Endothelial cell of umbilical vein (primary cell): Measurements from ENCODE around the gene KRT1. TPM values are rescaled to one million over a fixed set of nuclear protein-coding genes. Genes with fewer than 3 reads are reported as not detected.

ENCODE experiments used
- BruUV-seq: library from RNA; stranded (reverse); fragments of 400-500 nt; replicated peaks from 2 replicates; lab custom pipeline; 2021; lab: Mats Ljungman, UMichigan
- CTCF ChIA-PET: fragments of 300-600, 350-600 bp; sonication (Branson Sonifier 250); formaldehyde crosslinking; loops from one replicate; lab custom pipeline; 2021; ENCODE audit warnings: antibody characterized with exemption, inconsistent platforms; lab: Charles Lee
- POLR2A ChIA-PET: fragments of 300-600, 350-600 bp; sonication (Branson Sonifier 250); formaldehyde crosslinking; loops from one replicate; lab custom pipeline; 2021; ENCODE audit warnings: antibody characterized with exemption, inconsistent platforms; lab: Charles Lee
- DNase-seq: peaks from one replicate; pipeline ENCODE4 v3.0.0-alpha.2; 2011; ENCODE audit warnings: low read depth, low spot score
- FAIRE-seq: peaks from 2 replicates; lab custom pipeline; 2011; peaks lifted over from hg19 to GRCh38; lab: Jason Lieb, UNC
- H2AFZ ChIP-seq: 2 replicates; pipeline ENCODE4 v1.6.0; 2012; ENCODE audit warnings: low read depth, low read length, control low read depth, inconsistent platforms
- H3K27ac ChIP-seq: 2 replicates; pipeline ENCODE4 v1.5.1; 2011; ENCODE audit warnings: low read depth, mild to moderate bottlenecking, control low read depth, low read length, moderate library complexity; ENCODE audit not compliant: insufficient read depth
- H3K27me3 ChIP-seq, 2 experiments: 2 replicates each; pipeline versions ENCODE4 v1.6.0 to v1.6.1; 2011; ENCODE audit warnings: low read length in 2 of 2, mixed read lengths in 1 of 2; ENCODE audit not compliant: control insufficient read depth in 2 of 2, insufficient read depth in 2 of 2
- H3K36me3 ChIP-seq, 2 experiments: 2 replicates in 1 of 2; 3 replicates in 1 of 2; pipeline ENCODE4 v1.5.1; 2011; ENCODE audit warnings: low read length in 2 of 2, mild to moderate bottlenecking in 1 of 2, moderate library complexity in 1 of 2; ENCODE audit not compliant: control insufficient read depth in 2 of 2, insufficient read depth in 2 of 2; ENCODE audit errors: extremely low read depth in 1 of 2
- H3K4me1 ChIP-seq: 3 replicates; pipeline ENCODE4 v1.5.1; 2011; ENCODE audit warnings: mild to moderate bottlenecking, low read length; ENCODE audit not compliant: control insufficient read depth, insufficient read depth; ENCODE audit errors: extremely low read depth
- H3K4me2 ChIP-seq: 2 replicates; pipeline ENCODE4 v1.6.1; 2011; ENCODE audit warnings: low read length, control low read depth, mixed read lengths; ENCODE audit not compliant: insufficient read depth
- H3K4me3 ChIP-seq, 3 experiments: fragments of 200-600 bp in 1 of 3; sonication (generic), shearing (Covaris generic) in 1 of 3; replicated peaks in 1 of 3; 2 replicates each; pipeline ENCODE4 v1.5.1; 2011 to 2016; ENCODE audit warnings: control low read depth in 3 of 3, low read length in 3 of 3, mild to moderate bottlenecking in 2 of 3, inconsistent platforms in 1 of 3, low read depth in 1 of 3, moderate library complexity in 1 of 3; ENCODE audit not compliant: insufficient read depth in 1 of 3
- H3K79me2 ChIP-seq: 2 replicates; pipeline ENCODE4 v1.6.0; 2012; ENCODE audit warnings: low read length, inconsistent platforms; ENCODE audit not compliant: control insufficient read depth, insufficient read depth
- H3K9ac ChIP-seq: replicated peaks from 2 replicates; pipeline ENCODE3; 2011; ENCODE audit warnings: low read length, control low read depth; ENCODE audit not compliant: insufficient read depth; ENCODE audit errors: extremely low read depth
- H3K9me1 ChIP-seq: replicated peaks from 3 replicates; pipeline ENCODE4 v1.6.0; 2011; ENCODE audit warnings: mild to moderate bottlenecking, low read length; ENCODE audit not compliant: control insufficient read depth, insufficient read depth; ENCODE audit errors: extremely low read depth
- H3K9me3 ChIP-seq: replicated peaks from 2 replicates; pipeline ENCODE4 v1.5.1; 2012; ENCODE audit warnings: low read length, inconsistent platforms; ENCODE audit not compliant: control insufficient read depth, insufficient read depth
- H4K20me1 ChIP-seq: replicated peaks from 2 replicates; pipeline ENCODE3; 2011; ENCODE audit warnings: mild to moderate bottlenecking, low read length; ENCODE audit not compliant: control insufficient read depth, insufficient read depth; ENCODE audit errors: extremely low read depth
- CTCF ChIP-seq, 2 donors: IDR thresholded peaks; 1 replicate in 1 of 2; 2 replicates in 1 of 2; pipeline ENCODE4 v1.5.1; 2011; ENCODE audit warnings: low read length in 2 of 2, mild to moderate bottlenecking in 2 of 2, moderate library complexity in 2 of 2, control low read depth in 1 of 2, inconsistent platforms in 1 of 2, low read depth in 1 of 2; ENCODE audit not compliant: insufficient read depth in 1 of 2; ENCODE audit errors: extremely low read depth in 1 of 2
- EZH2 ChIP-seq: IDR thresholded peaks from 2 replicates; pipeline ENCODE4 v1.6.1; 2012; ENCODE audit warnings: borderline replicate concordance, low read depth, mild to moderate bottlenecking, moderate library complexity, low read length, inconsistent platforms; ENCODE audit not compliant: severe bottlenecking
- FOS ChIP-seq: IDR thresholded peaks from 2 replicates; pipeline ENCODE4 v1.6.1; 2011; ENCODE audit warnings: mild to moderate bottlenecking, low read length, moderate library complexity, borderline replicate concordance; ENCODE audit not compliant: insufficient read depth
- GATA2 ChIP-seq: IDR thresholded peaks from 2 replicates; pipeline ENCODE4 v1.7.0; 2011; ENCODE audit warnings: low read depth, mild to moderate bottlenecking, moderate library complexity, mixed read lengths, low read length; ENCODE audit not compliant: insufficient read length, insufficient read depth
- JUN ChIP-seq: IDR thresholded peaks from 2 replicates; pipeline ENCODE4 v1.6.1; 2011; ENCODE audit warnings: borderline replicate concordance, low read depth; ENCODE audit not compliant: insufficient read length, insufficient read depth
- MAX ChIP-seq: IDR thresholded peaks from 2 replicates; pipeline ENCODE4 v1.6.1; 2011; ENCODE audit not compliant: insufficient read depth, insufficient read length
- MYC ChIP-seq: IDR thresholded peaks from one replicate; pipeline ENCODE4 v1.6.1; 2011; ENCODE audit warnings: mild to moderate bottlenecking, low read depth, low read length
- POLR2A ChIP-seq: IDR thresholded peaks from 2 replicates; pipeline ENCODE4 v1.6.1; 2012; ENCODE audit warnings: low read depth, mild to moderate bottlenecking, control low read depth, low read length
- POLR2AphosphoS5 ChIP-seq: IDR thresholded peaks from 2 replicates; pipeline ENCODE4 v1.6.1; 2012; ENCODE audit warnings: low read depth, mild to moderate bottlenecking, control low read depth, low read length, moderate library complexity; ENCODE audit not compliant: insufficient read depth
- dilution Hi-C: fragments of 300-500 bp; cut with MboI; formaldehyde crosslinking; loops from one replicate; pipeline ENCODE4 v1.15.0; 2019; ENCODE audit warnings: low sequenced_read_pairs; ENCODE audit not compliant: extremely low pct_ligation_motif_present
- intact Hi-C: fragments of 100-400 bp; cut with micrococcal nuclease; formaldehyde crosslinking; loops from one replicate; pipeline ENCODE4 v1.10.0; 2022
- polyA plus RNA-seq, 4 experiments: library from polyadenylated mRNA; depleted of rRNA in 3 of 4; stranded (reverse) in 3 of 4; unstranded in 1 of 4; fragments of >200 nt; gene quantifications; 2 replicates each; pipeline versions ENCODE4 v1.2.1 to v1.2.3, GENCODE V29; 2011 to 2012; ENCODE audit warnings: missing spikeins in 1 of 4
- total RNA-seq: library from RNA; stranded (reverse); gene quantifications from 2 replicates; pipeline ENCODE4 v1.2.3, GENCODE V29; 2021

Gene KRT1
- total and polyA plus RNA-seq, 2 donors (not counting 3 experiments of a cell fraction or from before 2014, with no cell fraction given), result not detected

- ChIA-PET CTCF (no interaction called here), POLR2A (no interaction called here)
- TF ChIP-seq JUN (no peak), MYC (no peak), CTCF (IDR thresholded peaks at IDR 0.05; ENCODE audit: extremely low read depth in 1 of 2, insufficient read depth in 1 of 2, low read depth in 1 of 2, low read length in 2 of 2) (no peak), MAX (no peak), EZH2 (no peak), GATA2 (no peak), POLR2AphosphoS5 (no peak), FOS (no peak), POLR2A (no peak)
- Histone ChIP-seq H3K79me2 (no peaks in the 10 kb centered on the region), H4K20me1 (no peaks in the 10 kb centered on the region), H3K36me3 (no peaks in the 10 kb centered on the region), H3K9me1 (no peaks in the 10 kb centered on the region), H3K4me3 (no peak overlapping the region), H3K27me3 (peaks cover 1 to 12% of the 10 kb centered on the region in 2 experiments), H3K4me1 (no peaks in the 10 kb centered on the region), H3K4me2 (no peak overlapping the region), H3K9me3 (no peaks in the 10 kb centered on the region), H2AFZ (no peak overlapping the region), H3K9ac (no peak overlapping the region), H3K27ac (no peak overlapping the region)
- DNase-seq, result no peak
- no peak for FAIRE-seq
- no TSS peak for BruUV-seq
- dilution Hi-C loops, result no loop called here
- intact Hi-C loops, result loop anchor here (10.0 kb wide), 1 partner anchor 168 kb away; no protein-coding TSS in a partner anchor
These were observed 16.9 kb upstream of the KRT1 start for GRCh38 chr12:52697058-52697582.
